HG02588 (cell line): ENCODE measurements around the gene DHRS7B.

Source experiments
- ATAC-seq: cut with Tn5 transposase; IDR thresholded peaks from one replicate; pipeline ENCODE4 v1.9.1; 2021; ENCODE audit warnings: mild to moderate bottlenecking, moderate library complexity; ENCODE audit not compliant: unreplicated experiment

Gene DHRS7B

DNA sequence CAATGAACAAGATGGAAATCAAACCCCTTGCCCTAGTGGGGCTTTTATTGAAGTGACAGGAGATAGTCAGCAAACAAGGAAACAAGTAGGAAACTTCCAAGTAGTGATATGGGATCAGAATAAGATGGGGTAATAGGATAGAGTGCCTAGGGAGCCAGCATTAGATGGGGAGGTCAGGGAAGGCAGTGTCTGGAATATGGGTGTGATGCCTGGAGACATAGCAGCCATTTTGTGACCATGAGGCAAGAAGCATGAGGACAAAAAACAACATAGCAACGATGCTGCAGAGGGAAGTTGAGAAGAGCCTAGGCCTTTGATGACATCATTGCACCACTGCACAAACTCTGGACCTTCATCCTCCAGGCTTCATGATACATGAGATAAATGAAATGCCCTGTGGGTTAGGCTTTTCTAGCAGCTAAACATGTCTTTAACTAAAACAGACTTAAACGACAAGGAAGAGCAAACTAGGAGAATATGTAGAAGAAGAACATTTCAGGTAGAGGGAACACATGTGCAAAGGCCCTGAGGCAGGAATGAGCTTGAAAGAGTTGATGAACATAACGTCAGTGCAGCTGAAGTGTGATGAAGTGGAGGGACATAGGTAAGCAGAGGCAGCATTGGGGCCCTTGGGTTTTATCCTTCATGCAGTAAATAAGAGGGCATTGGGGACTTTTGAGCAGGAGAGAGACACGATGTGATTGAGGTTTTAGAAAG lies 105.4 kb downstream of the DHRS7B start:
- no peak for ATAC-seq

DNA sequence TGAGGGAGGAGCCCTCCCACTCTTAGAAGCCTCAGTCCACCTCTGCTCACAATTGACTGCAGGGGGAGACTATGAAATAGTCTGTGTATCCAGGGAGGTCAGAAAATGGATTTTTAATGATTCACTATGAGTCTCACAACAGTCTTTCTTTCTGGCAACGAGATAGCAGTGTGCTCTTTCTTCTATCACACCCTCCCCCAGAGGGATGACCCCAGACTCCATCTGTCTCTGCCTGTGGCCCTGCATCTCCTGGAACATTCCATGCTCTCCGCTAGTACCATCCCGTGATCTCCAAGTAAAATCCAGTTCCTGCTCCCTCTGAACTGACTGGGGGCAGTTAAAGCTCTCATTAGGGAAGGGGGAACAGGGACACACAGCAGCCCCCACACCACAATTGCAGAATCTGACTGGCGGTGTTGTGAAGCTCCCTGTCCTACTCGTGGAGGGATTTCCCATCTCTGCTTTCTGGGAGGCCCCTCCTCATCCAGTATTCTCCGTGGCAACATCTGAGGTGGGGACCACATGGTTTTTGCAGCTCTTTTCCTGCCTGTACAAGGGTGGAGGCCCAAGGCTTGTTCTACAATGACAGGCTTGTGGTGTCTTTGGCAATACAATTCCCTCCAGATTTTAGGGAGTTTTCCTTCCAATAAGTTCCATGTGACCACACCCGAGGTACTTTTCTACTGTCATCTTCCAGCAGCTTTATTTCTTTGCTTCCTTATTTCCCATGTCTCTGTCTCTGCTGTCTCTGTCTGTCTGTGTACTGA lies 107.0 kb downstream of the DHRS7B start:
- no peak for ATAC-seq

DNA sequence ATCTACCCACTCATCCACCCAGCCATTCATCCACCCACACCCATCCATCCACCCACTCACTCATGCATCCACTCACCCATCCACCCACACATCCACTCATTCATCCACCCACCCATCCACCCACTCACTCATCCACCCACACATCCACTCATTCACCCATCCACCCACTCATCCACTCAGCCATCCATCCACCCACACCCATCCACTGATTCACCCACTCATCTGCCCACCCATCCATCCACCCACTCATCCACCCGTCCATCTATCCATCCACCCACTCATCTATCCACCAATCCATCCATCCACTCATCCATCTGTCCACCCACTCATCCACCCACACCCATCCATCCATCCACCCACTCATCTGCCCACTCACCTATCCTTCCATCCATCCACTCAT lies 109.2 kb downstream of the DHRS7B start:
- ATAC-seq, result no peak

DNA sequence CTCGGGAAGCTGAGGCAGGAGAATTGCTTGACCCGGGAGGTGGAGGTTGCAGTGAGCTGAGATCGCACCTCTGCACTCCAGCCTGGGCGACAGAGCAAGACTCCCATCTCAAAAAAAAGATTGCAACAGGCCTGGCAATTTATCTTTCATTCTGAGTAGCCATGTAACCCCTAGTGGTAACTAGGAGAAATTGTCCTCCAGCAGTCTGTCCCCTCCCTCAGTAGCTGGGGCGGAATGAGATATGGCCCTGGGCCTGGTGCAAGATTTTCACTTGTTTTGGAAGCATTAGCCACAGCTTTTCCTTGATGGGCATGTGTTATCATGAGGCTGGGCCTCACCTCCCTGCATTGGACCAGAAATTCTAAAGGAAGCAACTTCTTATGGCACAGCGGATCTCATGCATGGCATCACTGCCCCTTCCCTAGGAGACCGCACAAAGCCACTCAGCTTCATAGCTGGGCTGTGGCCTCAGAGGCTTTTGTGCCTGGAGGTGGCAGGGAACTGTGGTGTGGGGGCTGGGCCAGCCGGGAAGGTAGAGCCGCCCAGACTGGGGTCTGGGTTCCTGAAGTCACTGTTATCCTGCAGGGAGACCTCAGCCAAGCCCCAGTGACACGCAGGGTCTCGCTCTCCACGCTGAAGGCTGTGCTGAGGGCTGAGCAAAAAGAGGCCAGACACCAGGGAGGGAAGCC lies 113.1 kb downstream of the DHRS7B start:
- ATAC-seq, result no peak

DNA sequence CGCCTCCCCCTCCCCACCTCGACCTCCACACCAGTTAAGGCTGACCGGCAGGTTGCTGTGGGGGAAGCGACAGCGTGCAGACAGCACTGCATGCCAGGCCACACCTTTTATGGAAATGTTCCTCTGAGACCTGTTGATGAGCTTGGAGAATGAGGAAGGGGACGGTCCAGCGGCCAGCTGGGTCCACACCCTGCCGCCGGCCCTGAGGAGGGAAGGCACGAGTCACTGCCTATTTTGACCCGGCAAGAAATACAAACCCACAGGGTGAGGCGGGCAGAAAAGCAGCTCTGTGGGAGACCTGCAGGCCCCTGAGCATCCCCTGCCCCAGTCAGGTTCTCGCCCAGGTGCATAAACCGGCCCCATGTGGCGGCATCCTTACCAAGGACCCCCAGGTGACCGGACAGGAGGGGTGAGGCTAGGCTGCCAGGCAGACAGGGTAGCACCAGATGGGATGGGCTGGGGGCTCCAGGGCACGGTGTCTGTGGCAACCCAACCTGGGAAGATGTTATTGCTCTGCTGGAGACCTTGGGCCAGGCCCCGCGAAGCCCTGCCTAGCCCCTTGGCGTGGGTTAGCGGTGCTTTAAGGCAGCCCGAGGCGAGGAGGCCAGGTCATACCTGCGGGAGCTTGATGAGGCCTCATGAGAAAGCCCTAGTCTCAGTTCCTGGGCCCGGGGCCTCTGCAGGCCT lies 113.7 kb downstream of the DHRS7B start:
- ATAC-seq, result no peak
